ENCODE measurements around the gene RTN4R. TPM values are rescaled to one million over a fixed set of nuclear protein-coding genes. Genes with fewer than 3 reads are reported as not detected.

RTN4R gene
- total RNA-seq, 1 experiment from 2014 or later, result 9.6 TPM

- BruUV-seq (replicated peaks), result no TSS peak
- no peak overlapping the region for H3K27ac ChIP-seq (ENCODE audit: low read depth, low read length, poor library complexity, severe bottlenecking)
- peaks cover 19% of the 10 kb centered on the region for H3K4me1 ChIP-seq (ENCODE audit: insufficient read depth, low read length, poor library complexity, severe bottlenecking)
- intact Hi-C loops (cut with micrococcal nuclease; ENCODE audit: unreplicated experiment), result no loop called here
- TF ChIP-seq, protein P1, sequence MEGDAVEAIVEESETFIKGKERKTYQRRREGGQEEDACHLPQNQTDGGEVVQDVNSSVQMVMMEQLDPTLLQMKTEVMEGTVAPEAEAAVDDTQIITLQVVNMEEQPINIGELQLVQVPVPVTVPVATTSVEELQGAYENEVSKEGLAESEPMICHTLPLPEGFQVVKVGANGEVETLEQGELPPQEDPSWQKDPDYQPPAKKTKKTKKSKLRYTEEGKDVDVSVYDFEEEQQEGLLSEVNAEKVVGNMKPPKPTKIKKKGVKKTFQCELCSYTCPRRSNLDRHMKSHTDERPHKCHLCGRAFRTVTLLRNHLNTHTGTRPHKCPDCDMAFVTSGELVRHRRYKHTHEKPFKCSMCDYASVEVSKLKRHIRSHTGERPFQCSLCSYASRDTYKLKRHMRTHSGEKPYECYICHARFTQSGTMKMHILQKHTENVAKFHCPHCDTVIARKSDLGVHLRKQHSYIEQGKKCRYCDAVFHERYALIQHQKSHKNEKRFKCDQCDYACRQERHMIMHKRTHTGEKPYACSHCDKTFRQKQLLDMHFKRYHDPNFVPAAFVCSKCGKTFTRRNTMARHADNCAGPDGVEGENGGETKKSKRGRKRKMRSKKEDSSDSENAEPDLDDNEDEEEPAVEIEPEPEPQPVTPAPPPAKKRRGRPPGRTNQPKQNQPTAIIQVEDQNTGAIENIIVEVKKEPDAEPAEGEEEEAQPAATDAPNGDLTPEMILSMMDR (conservative IDR thresholded peaks at IDR 0.05; ENCODE audit: low read depth, low read length), result no peak
- no peak for TF ChIP-seq EZH2 (IDR thresholded peaks at IDR 0.05; ENCODE audit: borderline replicate concordance, low read depth, low read length, poor library complexity, severe bottlenecking)
- no peaks in the 10 kb centered on the region for H3K9me3 ChIP-seq (ENCODE audit: low read depth, low read length, poor library complexity, severe bottlenecking)
- H3K27me3 ChIP-seq (replicated peaks; ENCODE audit: insufficient read depth, low read depth, low read length, poor library complexity), result no peaks in the 10 kb centered on the region
- H3K36me3 ChIP-seq (ENCODE audit: insufficient read depth, low read length, poor library complexity, severe bottlenecking), result no peaks in the 10 kb centered on the region
- ChIA-PET CTCF (no interaction called here), POLR2A (ENCODE audit: low non-redundant PET) (no interaction called here)
- no peak for DNase-seq (ENCODE audit: low spot score)
- no peak overlapping the region for H3K4me3 ChIP-seq (ENCODE audit: low read depth, low read length, poor library complexity, severe bottlenecking)
Measured at GRCh38 chr22:20222764-20223420, 45.2 kb downstream of the RTN4R start.

DNA sequence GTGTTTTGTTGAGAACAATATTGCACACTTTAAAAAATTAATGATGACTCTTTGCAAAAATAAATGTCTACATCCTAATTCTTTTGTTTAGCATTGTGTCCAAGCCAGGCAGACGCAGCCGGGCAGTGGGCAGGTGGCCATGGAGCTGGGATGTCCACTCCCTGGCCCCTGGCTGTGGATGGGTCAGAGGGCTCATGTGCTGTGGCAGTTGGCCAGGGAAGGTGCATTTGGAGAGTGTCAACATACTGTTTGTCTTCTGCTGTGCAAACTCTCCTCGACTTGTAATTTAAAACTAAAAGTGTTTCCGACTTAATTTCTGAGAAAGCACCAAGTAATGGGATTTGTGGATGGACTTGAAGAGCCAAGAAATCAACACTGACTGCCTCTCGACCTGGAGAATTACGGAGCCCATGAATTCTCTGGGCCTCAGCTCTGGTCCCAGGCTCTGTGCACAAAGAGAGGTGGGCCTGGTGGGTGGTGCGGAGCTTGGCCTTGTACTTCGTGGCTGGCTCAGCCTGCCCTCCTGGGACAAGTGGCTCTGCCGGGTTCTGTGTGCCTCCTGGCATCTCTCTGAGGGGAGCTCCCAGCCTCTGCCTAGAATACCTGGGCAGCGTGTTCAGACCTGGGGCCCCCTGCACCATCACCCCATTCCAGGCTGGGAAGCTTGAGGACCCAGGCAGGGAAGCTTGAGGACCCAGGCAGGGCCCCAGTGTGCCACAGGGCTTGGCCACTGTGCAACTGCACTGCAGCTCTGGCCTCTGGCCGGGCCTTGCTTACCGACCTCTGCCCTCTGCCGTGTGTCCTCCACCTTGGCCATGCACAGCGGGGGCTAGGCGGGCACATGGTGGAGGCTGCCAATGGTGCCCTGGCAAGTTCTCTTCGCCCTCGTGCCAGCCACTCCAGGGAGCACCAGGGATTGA, 46.4 kb downstream of the RTN4R start:
- H3K4me1 ChIP-seq (ENCODE audit: insufficient read depth, low read length, poor library complexity, severe bottlenecking), result peaks cover 19% of the 10 kb centered on the region
- no TSS peak for BruUV-seq (replicated peaks)
- CTCF ChIA-PET, result no interaction called here

DNA sequence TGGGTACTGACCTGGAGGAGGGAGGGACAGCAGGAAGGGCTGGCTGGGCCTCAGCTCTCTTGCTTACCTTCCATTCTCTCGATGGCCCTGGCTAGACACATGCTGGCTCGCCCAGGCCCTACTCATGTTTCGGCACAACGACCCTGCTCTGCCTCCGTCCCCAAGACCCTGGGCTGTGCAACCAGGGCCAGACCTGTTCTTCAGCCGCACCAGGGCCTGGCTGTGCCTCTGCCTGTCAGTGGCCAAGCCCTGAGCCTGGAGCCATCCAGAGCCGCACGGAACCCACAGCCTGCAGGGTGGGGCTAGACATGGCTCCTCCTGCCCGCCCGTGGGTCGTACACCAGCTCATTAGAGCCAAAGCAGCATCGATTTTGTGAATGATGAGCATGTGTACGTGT, 47.5 kb downstream of the RTN4R start:
- CTCF ChIA-PET, result no interaction called here
- no peaks in the 10 kb centered on the region for H3K36me3 ChIP-seq (ENCODE audit: insufficient read depth, low read length, poor library complexity, severe bottlenecking)
- POLR2A ChIA-PET (ENCODE audit: low non-redundant PET), result no interaction called here
- BruUV-seq (replicated peaks), result no TSS peak
- intact Hi-C loops (cut with micrococcal nuclease; ENCODE audit: unreplicated experiment), result no loop called here
- H3K9me3 ChIP-seq (ENCODE audit: low read depth, low read length, poor library complexity, severe bottlenecking), result no peaks in the 10 kb centered on the region
- H3K27me3 ChIP-seq (replicated peaks; ENCODE audit: insufficient read depth, low read depth, low read length, poor library complexity), result no peaks in the 10 kb centered on the region
- no peak overlapping the region for H3K4me3 ChIP-seq (ENCODE audit: low read depth, low read length, poor library complexity, severe bottlenecking)
- H3K27ac ChIP-seq (ENCODE audit: low read depth, low read length, poor library complexity, severe bottlenecking), result peak overlapping the region; percentile 31
- DNase-seq (ENCODE audit: low spot score), result no peak
- no peak for TF ChIP-seq EZH2 (IDR thresholded peaks at IDR 0.05; ENCODE audit: borderline replicate concordance, low read depth, low read length, poor library complexity, severe bottlenecking)
- TF ChIP-seq, protein P1 (conservative IDR thresholded peaks at IDR 0.05; ENCODE audit: low read depth, low read length), result no peak
- peaks cover 19% of the 10 kb centered on the region for H3K4me1 ChIP-seq (ENCODE audit: insufficient read depth, low read length, poor library complexity, severe bottlenecking)

More for the DNA sequence above, 46.4 kb downstream of the RTN4R start:
- no peaks in the 10 kb centered on the region for H3K9me3 ChIP-seq (ENCODE audit: low read depth, low read length, poor library complexity, severe bottlenecking)
- no peak for DNase-seq (ENCODE audit: low spot score)
- TF ChIP-seq EZH2 (IDR thresholded peaks at IDR 0.05; ENCODE audit: borderline replicate concordance, low read depth, low read length, poor library complexity, severe bottlenecking), result no peak
- TF ChIP-seq, protein P1 (conservative IDR thresholded peaks at IDR 0.05; ENCODE audit: low read depth, low read length), result no peak
- no peaks in the 10 kb centered on the region for H3K27me3 ChIP-seq (replicated peaks; ENCODE audit: insufficient read depth, low read depth, low read length, poor library complexity)
- H3K27ac ChIP-seq (ENCODE audit: low read depth, low read length, poor library complexity, severe bottlenecking), result no peak overlapping the region
- POLR2A ChIA-PET (ENCODE audit: low non-redundant PET), result no interaction called here
- intact Hi-C loops (cut with micrococcal nuclease; ENCODE audit: unreplicated experiment), result no loop called here
- H3K4me3 ChIP-seq (ENCODE audit: low read depth, low read length, poor library complexity, severe bottlenecking), result no peak overlapping the region
- no peaks in the 10 kb centered on the region for H3K36me3 ChIP-seq (ENCODE audit: insufficient read depth, low read length, poor library complexity, severe bottlenecking)

All from A673 (cell line).